Esophagus squamous epithelium (tissue), 4 donors: Measurements from ENCODE around the gene C20orf141.

ENCODE experiments used
- POLR2A ChIP-seq, 4 donors: fragments of 450-650 bp; IDR thresholded peaks; one replicate each; pipeline ENCODE4 v1.6.1; 2017; ENCODE audit warnings: antibody characterized with exemption in 4 of 4, mild to moderate bottlenecking in 4 of 4, moderate library complexity in 3 of 4
- TF ChIP-seq, protein P1 (sequence below), 6 experiments: fragments of 450-650 bp in 4 of 6; fragments of 200-600 bp in 2 of 6; sonication (generic) in 2 of 6; IDR thresholded peaks; one replicate each; pipeline ENCODE4 v1.5.1; 2016 to 2019; ENCODE audit warnings: antibody characterized with exemption in 6 of 6, mild to moderate bottlenecking in 4 of 6, moderate library complexity in 4 of 6

DNA sequence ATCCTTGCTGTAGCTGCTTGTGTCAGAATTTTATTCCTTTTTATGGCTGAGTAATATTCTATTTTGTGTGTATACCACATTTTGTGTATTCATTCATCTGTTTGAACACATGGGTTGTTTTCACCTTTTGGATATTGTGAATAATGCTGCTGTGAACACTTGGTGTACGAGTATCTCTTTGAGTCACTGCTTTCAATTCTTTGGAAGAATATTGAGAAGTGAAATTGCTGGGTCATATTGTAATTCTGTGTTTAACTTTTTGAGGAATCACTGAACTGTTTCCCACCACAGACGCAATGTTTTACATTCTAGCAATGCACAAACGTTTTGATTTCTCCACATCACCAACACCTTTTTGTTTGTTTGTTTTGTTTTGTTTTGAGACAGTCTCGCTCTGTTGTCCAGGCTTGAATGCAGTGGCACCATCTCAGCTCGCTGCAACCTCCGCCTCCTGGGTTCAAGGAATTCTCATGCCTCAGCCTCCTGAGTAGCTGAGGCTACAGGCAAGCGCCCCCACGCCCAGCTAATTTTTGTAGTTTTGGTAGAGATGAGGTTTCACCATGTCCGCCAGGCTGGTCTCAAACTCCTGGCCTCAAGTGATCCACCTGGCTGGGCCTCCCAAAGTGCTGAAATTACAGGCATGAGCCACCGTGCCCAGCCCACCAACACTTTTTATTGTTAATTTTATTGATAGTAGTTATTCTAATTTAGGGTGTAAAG lies 36.0 kb upstream of the C20orf141 start:
- no peak for TF ChIP-seq POLR2A (IDR thresholded peaks at IDR 0.05)
- TF ChIP-seq, protein P1, sequence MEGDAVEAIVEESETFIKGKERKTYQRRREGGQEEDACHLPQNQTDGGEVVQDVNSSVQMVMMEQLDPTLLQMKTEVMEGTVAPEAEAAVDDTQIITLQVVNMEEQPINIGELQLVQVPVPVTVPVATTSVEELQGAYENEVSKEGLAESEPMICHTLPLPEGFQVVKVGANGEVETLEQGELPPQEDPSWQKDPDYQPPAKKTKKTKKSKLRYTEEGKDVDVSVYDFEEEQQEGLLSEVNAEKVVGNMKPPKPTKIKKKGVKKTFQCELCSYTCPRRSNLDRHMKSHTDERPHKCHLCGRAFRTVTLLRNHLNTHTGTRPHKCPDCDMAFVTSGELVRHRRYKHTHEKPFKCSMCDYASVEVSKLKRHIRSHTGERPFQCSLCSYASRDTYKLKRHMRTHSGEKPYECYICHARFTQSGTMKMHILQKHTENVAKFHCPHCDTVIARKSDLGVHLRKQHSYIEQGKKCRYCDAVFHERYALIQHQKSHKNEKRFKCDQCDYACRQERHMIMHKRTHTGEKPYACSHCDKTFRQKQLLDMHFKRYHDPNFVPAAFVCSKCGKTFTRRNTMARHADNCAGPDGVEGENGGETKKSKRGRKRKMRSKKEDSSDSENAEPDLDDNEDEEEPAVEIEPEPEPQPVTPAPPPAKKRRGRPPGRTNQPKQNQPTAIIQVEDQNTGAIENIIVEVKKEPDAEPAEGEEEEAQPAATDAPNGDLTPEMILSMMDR (IDR thresholded peaks at IDR 0.05): no peak
